HepG2 (cell line): ENCODE data around the gene GMFB. TPM values are rescaled to one million over a fixed set of nuclear protein-coding genes. Genes with fewer than 3 reads are reported as not detected.

Source experiments
- CENPT ChIP-seq: sonication (generic); formaldehyde crosslinking; IDR thresholded peaks from 2 replicates; pipeline ENCODE4 v1.8.0; 2022; ENCODE audit warnings: low read depth, mild to moderate bottlenecking, moderate library complexity, missing genetic modification reagents
- EHMT2 ChIP-seq: fragments of 200-600 bp; sonication (generic); IDR thresholded peaks from 2 replicates; pipeline ENCODE4 v1.7.0; 2017; ENCODE audit warnings: antibody characterized with exemption, low read depth, low read length, borderline replicate concordance
- HHEX ChIP-seq: IDR thresholded peaks from 2 replicates; pipeline ENCODE4 v1.6.1; 2016; ENCODE audit warnings: control low read depth
- HMGXB3 ChIP-seq: sonication (generic); formaldehyde crosslinking; IDR thresholded peaks from 2 replicates; pipeline ENCODE4 v1.4.0; 2020; ENCODE audit warnings: missing genetic modification reagents, borderline replicate concordance
- KDM4B ChIP-seq: sonication (generic); formaldehyde crosslinking; IDR thresholded peaks from 2 replicates; pipeline ENCODE4 v1.4.0; 2020; ENCODE audit warnings: missing genetic modification reagents
- MEIS1 ChIP-seq: sonication (generic); formaldehyde crosslinking; IDR thresholded peaks from 2 replicates; pipeline ENCODE4 v1.9.0; 2021; ENCODE audit warnings: mild to moderate bottlenecking, missing genetic modification reagents, moderate library complexity, borderline replicate concordance
- NCOA2 ChIP-seq: sonication (generic); formaldehyde crosslinking; IDR thresholded peaks from 2 replicates; pipeline ENCODE4 v1.8.0; 2022; ENCODE audit warnings: inconsistent platforms
- PHF5A ChIP-seq: IDR thresholded peaks from one replicate; pipeline ENCODE4 v1.6.1; 2018; ENCODE audit warnings: low read depth, missing genetic modification reagents; ENCODE audit not compliant: unreplicated experiment
- RNF2 ChIP-seq: fragments of 450-650 bp; conservative IDR thresholded peaks from 2 replicates; pipeline ENCODE4 v1.6.1; 2016; ENCODE audit warnings: low read depth
- SRY ChIP-seq: sonication (generic); formaldehyde crosslinking; IDR thresholded peaks from 2 replicates; pipeline ENCODE4 v1.8.0; 2022; ENCODE audit warnings: mild to moderate bottlenecking, missing genetic modification reagents
- SYNCRIP ChIP-seq: fragments of 200-400 bp; formaldehyde crosslinking; IDR thresholded peaks from 2 replicates; pipeline ENCODE4 v1.6.1; 2018; ENCODE audit warnings: mild to moderate bottlenecking, low read depth, low read length; ENCODE audit not compliant: insufficient read depth
- TAF1 ChIP-seq: sonication (generic); formaldehyde crosslinking; IDR thresholded peaks from 2 replicates; pipeline ENCODE4 v1.4.0; 2020; ENCODE audit warnings: missing genetic modification reagents
- ZBTB43 ChIP-seq: sonication (generic); formaldehyde crosslinking; conservative IDR thresholded peaks from 2 replicates; pipeline ENCODE4 v1.4.0; 2020; ENCODE audit warnings: missing genetic modification reagents
- ZNF274 ChIP-seq: sonication (generic); formaldehyde crosslinking; IDR thresholded peaks from 2 replicates; pipeline ENCODE4 v1.5.1; 2020; ENCODE audit warnings: mild to moderate bottlenecking, missing genetic modification reagents
- ZNF484 ChIP-seq: sonication (generic); formaldehyde crosslinking; IDR thresholded peaks from 2 replicates; pipeline ENCODE4 v1.5.1; 2020; ENCODE audit warnings: mild to moderate bottlenecking, low read depth, missing genetic modification reagents, borderline replicate concordance
- ZNF558 ChIP-seq: sonication (generic); formaldehyde crosslinking; IDR thresholded peaks from 2 replicates; pipeline ENCODE4 v1.9.0; 2022; ENCODE audit warnings: mild to moderate bottlenecking, missing genetic modification reagents, borderline replicate concordance
- ZNF720 ChIP-seq: sonication (generic); formaldehyde crosslinking; IDR thresholded peaks from 2 replicates; pipeline ENCODE4 v1.4.0; 2020; ENCODE audit warnings: missing genetic modification reagents
- polyA plus RNA-seq, 8 experiments: library from polyadenylated mRNA; depleted of rRNA in 3 of 8; stranded (reverse) in 7 of 8; unstranded in 1 of 8; fragments of >200 nt; fragmentation: Illumina TruSeq in 4 of 8; extraction: Trizol in 4 of 8; gene quantifications; 2 replicates each; pipeline versions ENCODE4 v1.2.1 to v1.2.3, GENCODE V29; 2011 to 2016; ENCODE audit warnings: low read depth in 4 of 8, missing spikeins in 1 of 8, mixed read lengths in 1 of 8; ENCODE audit not compliant: insufficient read depth in 1 of 8
- total RNA-seq, 5 experiments: library from RNA; depleted of rRNA; stranded (reverse); fragments of >200 nt; fragmentation: Illumina TruSeq; extraction: Trizol; gene quantifications; 2 replicates each; pipeline ENCODE4 v1.2.3, GENCODE V29; 2016; ENCODE audit warnings: low read depth in 1 of 5
- TF ChIP-seq, protein P1 (sequence below): sonication (generic); formaldehyde crosslinking; IDR thresholded peaks from 2 replicates; pipeline ENCODE4 v1.4.0; 2020; ENCODE audit warnings: missing genetic modification reagents
- TF ChIP-seq, protein P2 (sequence below): IDR thresholded peaks from 2 replicates; pipeline ENCODE4 v1.6.1; 2016; ENCODE audit warnings: control low read depth
- TF ChIP-seq, protein P3 (sequence below), 2 experiments: sonication (generic) in 1 of 2; formaldehyde crosslinking in 1 of 2; IDR thresholded peaks; 2 replicates each; pipeline versions ENCODE4 v1.4.0 to v1.6.1; 2018 to 2020; ENCODE audit warnings: missing genetic modification reagents in 2 of 2, borderline replicate concordance in 1 of 2, low read depth in 1 of 2, mild to moderate bottlenecking in 1 of 2, missing biosample characterization in 1 of 2

GMFB gene
- total and polyA plus RNA-seq, 2 of the 13 experiments (the other 11 are each of a cell fraction or from before 2014, with no cell fraction given), result 17.3 to 68.2 TPM

- TF ChIP-seq, protein P1, sequence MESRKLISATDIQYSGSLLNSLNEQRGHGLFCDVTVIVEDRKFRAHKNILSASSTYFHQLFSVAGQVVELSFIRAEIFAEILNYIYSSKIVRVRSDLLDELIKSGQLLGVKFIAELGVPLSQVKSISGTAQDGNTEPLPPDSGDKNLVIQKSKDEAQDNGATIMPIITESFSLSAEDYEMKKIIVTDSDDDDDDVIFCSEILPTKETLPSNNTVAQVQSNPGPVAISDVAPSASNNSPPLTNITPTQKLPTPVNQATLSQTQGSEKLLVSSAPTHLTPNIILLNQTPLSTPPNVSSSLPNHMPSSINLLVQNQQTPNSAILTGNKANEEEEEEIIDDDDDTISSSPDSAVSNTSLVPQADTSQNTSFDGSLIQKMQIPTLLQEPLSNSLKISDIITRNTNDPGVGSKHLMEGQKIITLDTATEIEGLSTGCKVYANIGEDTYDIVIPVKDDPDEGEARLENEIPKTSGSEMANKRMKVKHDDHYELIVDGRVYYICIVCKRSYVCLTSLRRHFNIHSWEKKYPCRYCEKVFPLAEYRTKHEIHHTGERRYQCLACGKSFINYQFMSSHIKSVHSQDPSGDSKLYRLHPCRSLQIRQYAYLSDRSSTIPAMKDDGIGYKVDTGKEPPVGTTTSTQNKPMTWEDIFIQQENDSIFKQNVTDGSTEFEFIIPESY (CRISPR knock-in tag), result no peak
- TF ChIP-seq HHEX (CRISPR knock-in tag) (no peak), HMGXB3 (no peak), EHMT2 (no peak), ZNF558 (no peak), ZNF720 (no peak), SYNCRIP (no peak), TAF1 (CRISPR knock-in tag) (no peak), KDM4B (CRISPR knock-in tag) (no peak), MEIS1 (CRISPR knock-in tag) (peak; percentile 61; the same call in 1 of the 2 replicates), CENPT (CRISPR knock-in tag) (no peak), SRY (no peak), NCOA2 (no peak), PHF5A (CRISPR knock-in tag) (no peak), ZBTB43 (CRISPR knock-in tag) (no peak), RNF2 (no peak), ZNF484 (CRISPR knock-in tag) (no peak), ZNF274 (no peak)
- TF ChIP-seq, protein P2, sequence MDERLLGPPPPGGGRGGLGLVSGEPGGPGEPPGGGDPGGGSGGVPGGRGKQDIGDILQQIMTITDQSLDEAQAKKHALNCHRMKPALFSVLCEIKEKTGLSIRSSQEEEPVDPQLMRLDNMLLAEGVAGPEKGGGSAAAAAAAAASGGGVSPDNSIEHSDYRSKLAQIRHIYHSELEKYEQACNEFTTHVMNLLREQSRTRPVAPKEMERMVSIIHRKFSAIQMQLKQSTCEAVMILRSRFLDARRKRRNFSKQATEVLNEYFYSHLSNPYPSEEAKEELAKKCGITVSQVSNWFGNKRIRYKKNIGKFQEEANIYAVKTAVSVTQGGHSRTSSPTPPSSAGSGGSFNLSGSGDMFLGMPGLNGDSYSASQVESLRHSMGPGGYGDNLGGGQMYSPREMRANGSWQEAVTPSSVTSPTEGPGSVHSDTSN, result peak; percentile 90
- TF ChIP-seq, protein P3, sequence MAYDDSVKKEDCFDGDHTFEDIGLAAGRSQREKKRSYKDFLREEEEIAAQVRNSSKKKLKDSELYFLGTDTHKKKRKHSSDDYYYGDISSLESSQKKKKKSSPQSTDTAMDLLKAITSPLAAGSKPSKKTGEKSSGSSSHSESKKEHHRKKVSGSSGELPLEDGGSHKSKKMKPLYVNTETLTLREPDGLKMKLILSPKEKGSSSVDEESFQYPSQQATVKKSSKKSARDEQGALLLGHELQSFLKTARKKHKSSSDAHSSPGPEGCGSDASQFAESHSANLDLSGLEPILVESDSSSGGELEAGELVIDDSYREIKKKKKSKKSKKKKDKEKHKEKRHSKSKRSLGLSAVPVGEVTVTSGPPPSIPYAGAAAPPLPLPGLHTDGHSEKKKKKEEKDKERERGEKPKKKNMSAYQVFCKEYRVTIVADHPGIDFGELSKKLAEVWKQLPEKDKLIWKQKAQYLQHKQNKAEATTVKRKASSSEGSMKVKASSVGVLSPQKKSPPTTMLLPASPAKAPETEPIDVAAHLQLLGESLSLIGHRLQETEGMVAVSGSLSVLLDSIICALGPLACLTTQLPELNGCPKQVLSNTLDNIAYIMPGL (CRISPR knock-in tag; IDR thresholded peaks at IDR 0.05; ENCODE audit: borderline replicate concordance in 1 of 2, low read depth in 1 of 2), result no peak
These were observed 37.6 kb downstream of the GMFB start (continued) for GRCh38 chr14:54451121-54451601.
